Adrenal gland (tissue), 12 donors: ENCODE measurements around the gene MROH9. TPM values are rescaled to one million over a fixed set of nuclear protein-coding genes. Genes with fewer than 3 reads are reported as not detected.

Experiments
- DNase-seq, 7 donors: peaks; one replicate each; pipeline ENCODE4 v3.0.0-alpha.2; 2019 to 2020
- H3K27ac ChIP-seq, 5 donors: fragments of 200-600 bp; sonication (generic) in 4 of 5; 1 replicate in 3 of 5; 2 replicates in 2 of 5; pipeline versions ENCODE4 v1.5.1 to v1.8.0; 2016 to 2020; ENCODE audit warnings: mild to moderate bottlenecking in 1 of 5
- H3K27me3 ChIP-seq: fragments of 200-600 bp; 2 replicates; pipeline ENCODE4 v1.8.0; 2021
- H3K36me3 ChIP-seq, 2 donors: fragments of 200-600 bp; replicated peaks in 1 of 2; 1 replicate in 1 of 2; 2 replicates in 1 of 2; pipeline versions ENCODE4 v1.5.1 to v1.8.0; 2018 to 2022
- H3K4me1 ChIP-seq, 2 donors: fragments of 200-600 bp; replicated peaks in 1 of 2; 1 replicate in 1 of 2; 2 replicates in 1 of 2; pipeline versions ENCODE4 v1.5.1 to v1.8.0; 2018 to 2021
- H3K4me3 ChIP-seq, 4 donors: fragments of 200-600 bp; sonication (generic) in 3 of 4; one replicate each; pipeline ENCODE4 v1.5.1; 2016 to 2018
- H3K9me3 ChIP-seq, 3 donors: fragments of 200-600 bp; sonication (generic) in 1 of 3; replicated peaks in 1 of 3; 1 replicate in 2 of 3; 2 replicates in 1 of 3; pipeline versions ENCODE4 v1.5.1 to v1.8.0; 2016 to 2021
- CTCF ChIP-seq, 6 experiments: fragments of 450-650 bp in 4 of 6; fragments of 200-600 bp in 2 of 6; sonication (generic) in 1 of 6; IDR thresholded peaks; 1 replicate in 5 of 6; 2 replicates in 1 of 6; pipeline versions ENCODE4 v1.5.1 to v1.8.0; 2016 to 2021; ENCODE audit warnings: antibody characterized with exemption in 6 of 6, mild to moderate bottlenecking in 2 of 6, moderate library complexity in 1 of 6
- POLR2A ChIP-seq, 2 donors: fragments of 450-650 bp; IDR thresholded peaks; one replicate each; pipeline ENCODE4 v1.6.1; 2017; ENCODE audit warnings: antibody characterized with exemption in 2 of 2, mild to moderate bottlenecking in 2 of 2, moderate library complexity in 1 of 2
- WGBS, 4 donors: extraction: QIAGEN DNeasy Blood & Tissue Kit in 2 of 4; methylation state at CpG; one replicate each; pipeline versions ENCODE4 v1.1.5 to v1.1.7; 2013 to 2017; 5-methylcytosine and 5-hydroxymethylcytosine counted together
- intact Hi-C, 2 donors: fragments of 100-400 bp; cut with DNase I; formaldehyde crosslinking; loops; one replicate each; pipeline versions ENCODE4 v1.14.1 to v1.15.0; 2022 to 2023
- polyA plus RNA-seq, 3 donors: library from polyadenylated mRNA; stranded (reverse); fragments of 200-250 nt in 2 of 3; fragments of 350-450 nt in 1 of 3; fragmentation: Illumina TruSeq in 1 of 3; extraction: RNeasy Lipid Tissue Mini Kit (QIAGEN cat#74804) in 1 of 3; gene quantifications; one replicate each; pipeline ENCODE4 v1.2.3, GENCODE V29; 2013 to 2014
- total RNA-seq, 9 donors: library from RNA; depleted of rRNA in 4 of 9; stranded (reverse); fragments of >200 nt in 4 of 9; fragments of 120-200 nt in 1 of 9; fragmentation: NEBNext Ultra II Directional in 1 of 9; extraction: Animal tissue kit (Norgen Biotek cat#: 25700) in 1 of 9; gene quantifications; one replicate each; pipeline versions ENCODE4 v1.1.0 to v1.2.4, GENCODE V29; 2013 to 2023
- donor health status: healthy with polysubstance abuse.
- donor health status: Bipolar disorder and iron deficiency.
- donor health status: DM: yes; HTN: yes; CAD: no.
- donor health status: DM: no; HTN: no; CAD: no.
- donor health status: DM: no; HTN: no; CAD: no.
- donor health status: DM: yes; HTN: yes; CAD: no.

MROH9 gene
- total and polyA plus RNA-seq, 12 donors = not detected

GRCh38 chr1:171061425-171062143 lies 126.2 kb downstream of the MROH9 start:
- intact Hi-C loops = no loop called here
- TF ChIP-seq POLR2A (IDR thresholded peaks at IDR 0.05) (no peak), CTCF (IDR thresholded peaks at IDR 0.05) (no peak)
- no peak overlapping the region for H3K27ac ChIP-seq

GRCh38 chr1:171062902-171063301 lies 127.6 kb downstream of the MROH9 start:
- no peaks in the 10 kb centered on the region for H3K36me3 ChIP-seq
- WGBS, 4 donors = 81 to 87% (median 86%) methylated on average over 4 of the region's 4 CpGs
- H3K4me1 ChIP-seq = no peaks in the 10 kb centered on the region
- no peak for DNase-seq
- no peak for TF ChIP-seq POLR2A (IDR thresholded peaks at IDR 0.05)
- no peak for TF ChIP-seq CTCF (IDR thresholded peaks at IDR 0.05)
- intact Hi-C loops = no loop called here
- no peak overlapping the region for H3K4me3 ChIP-seq
- no peak overlapping the region for H3K27ac ChIP-seq
- H3K9me3 ChIP-seq = no peaks in the 10 kb centered on the region
- no peaks in the 10 kb centered on the region for H3K27me3 ChIP-seq

More at GRCh38 chr1:171061425-171062143, 126.2 kb downstream of the MROH9 start:
- H3K27me3 ChIP-seq = no peaks in the 10 kb centered on the region
- no peaks in the 10 kb centered on the region for H3K36me3 ChIP-seq
- no peaks in the 10 kb centered on the region for H3K9me3 ChIP-seq
- no peaks in the 10 kb centered on the region for H3K4me1 ChIP-seq
- no peak overlapping the region for H3K4me3 ChIP-seq
- 64 to 72% (median 70%) methylated on average over 2 of the region's 2 CpGs for WGBS, 4 donors
- DNase-seq = no peak

GRCh38 chr1:171075041-171075440 lies 139.7 kb downstream of the MROH9 start:
- 61 to 74% (median 68%) methylated on average over 3 of the region's 3 CpGs for WGBS, 4 donors
- no peaks in the 10 kb centered on the region for H3K36me3 ChIP-seq
- no peak overlapping the region for H3K27ac ChIP-seq
- intact Hi-C loops = no loop called here
- no peak overlapping the region for H3K4me3 ChIP-seq
- no peaks in the 10 kb centered on the region for H3K4me1 ChIP-seq
- H3K9me3 ChIP-seq = no peaks in the 10 kb centered on the region
- no peaks in the 10 kb centered on the region for H3K27me3 ChIP-seq
- TF ChIP-seq POLR2A (IDR thresholded peaks at IDR 0.05) = no peak
- no peak for TF ChIP-seq CTCF (IDR thresholded peaks at IDR 0.05)
- no peak for DNase-seq

- H3K27me3 ChIP-seq = no peaks in the 10 kb centered on the region
- H3K27ac ChIP-seq = no peak overlapping the region
- no peaks in the 10 kb centered on the region for H3K36me3 ChIP-seq
- intact Hi-C loops = no loop called here
- H3K4me3 ChIP-seq = no peak overlapping the region
- H3K4me1 ChIP-seq = peaks cover 0 to 14% of the 10 kb centered on the region in 2 donors
- DNase-seq = no peak
- H3K9me3 ChIP-seq = no peaks in the 10 kb centered on the region
- TF ChIP-seq CTCF (IDR thresholded peaks at IDR 0.05) = peak; percentile 31 to 58 (median 44)
- TF ChIP-seq POLR2A (IDR thresholded peaks at IDR 0.05) = no peak
These were observed 146.0 kb downstream of the MROH9 start for GRCh38 chr1:171081314-171081753.
